HEK293 (cell line): ENCODE results near the gene PRPF8.

Experiments
- OSR2 ChIP-seq: fragments of 450-650 bp; formaldehyde crosslinking; IDR thresholded peaks from 2 replicates; pipeline ENCODE4 v1.5.1; 2016; ENCODE audit warnings: missing biosample characterization, missing genetic modification characterization
- SP3 ChIP-seq: fragments of 450-650 bp; formaldehyde crosslinking; IDR thresholded peaks from 2 replicates; pipeline ENCODE4 v1.5.1; 2016; ENCODE audit warnings: missing biosample characterization, missing genetic modification characterization
- ZBTB20 ChIP-seq: fragments of 450-650 bp; formaldehyde crosslinking; IDR thresholded peaks from 2 replicates; pipeline ENCODE4 v1.5.1; 2016; ENCODE audit warnings: missing biosample characterization, missing genetic modification characterization

- no peak for TF ChIP-seq OSR2 (tag by site-specific recombination)
- no peak for TF ChIP-seq ZBTB20 (tag by site-specific recombination)
- peak; percentile 79 for TF ChIP-seq SP3
Observed at GRCh38 chr17:1649844-1650501, 34.7 kb downstream of the PRPF8 start, which contains the start of gene RILP.
